K562 (cell line): Measurements from ENCODE around the gene TP53BP1. TPM values are rescaled to one million over a fixed set of nuclear protein-coding genes. Genes with fewer than 3 reads are reported as not detected.

Experiments
- ATAC-seq: fragments of 200-7000 bp; cut with Tn5 transposase; 3 replicates; pipeline ENCODE4 v1.9.1; 2020; ENCODE audit warnings: moderate library complexity
- BruUV-seq: library from RNA; stranded (reverse); fragments of 400-500 nt; replicated peaks from 2 replicates; lab custom pipeline; 2021; lab: Mats Ljungman, UMichigan
- CTCF ChIA-PET: fragments of 300-600 bp; formaldehyde crosslinking; extraction: SDS; loops from one replicate; lab custom pipeline; 2021; ENCODE audit warnings: low intra/inter-chr PET ratio; lab: Yijun Ruan, JAX
- POLR2A ChIA-PET: fragments of 300-600, 350-650 bp; sonication (Branson Sonifier 250); formaldehyde crosslinking; extraction: SDS; loops from one replicate; lab custom pipeline; 2021; ENCODE audit warnings: antibody characterized with exemption, inconsistent platforms; lab: Yijun Ruan, JAX
- DNase-seq, 4 experiments: peaks; one replicate each; pipeline versions ENCODE4 v3.0.0 to v3.0.0-alpha.2; 2011 to 2018; ENCODE audit warnings: low spot score in 3 of 4, mixed read lengths in 3 of 4; ENCODE audit errors: extremely low read depth in 1 of 4
- FAIRE-seq: peaks from 2 replicates; lab custom pipeline; 2011; peaks lifted over from hg19 to GRCh38; lab: Jason Lieb, UNC
- H2AFZ ChIP-seq: 2 replicates; pipeline ENCODE4 v1.6.0; 2011; ENCODE audit warnings: low read depth, low read length, control low read depth, inconsistent platforms
- H3K27ac ChIP-seq: fragments of 200-600 bp; 3 replicates; pipeline ENCODE4 v1.8.0; 2011; ENCODE audit warnings: low read depth, mild to moderate bottlenecking, control low read depth, inconsistent platforms, low read length, moderate library complexity, mixed read lengths; ENCODE audit errors: extremely low read depth
- H3K27me3 ChIP-seq, 2 experiments: fragments of 300-600 bp in 1 of 2; 2 replicates in 1 of 2; 3 replicates in 1 of 2; pipeline versions ENCODE4 v1.6.0 to v1.8.0; 2011; ENCODE audit warnings: inconsistent platforms in 2 of 2, low read length in 2 of 2, mild to moderate bottlenecking in 1 of 2, mixed read lengths in 1 of 2, moderate library complexity in 1 of 2; ENCODE audit not compliant: control insufficient read depth in 2 of 2, insufficient read depth in 2 of 2
- H3K36me3 ChIP-seq: fragments of 300-600 bp; 3 replicates; pipeline ENCODE4 v1.8.0; 2011; ENCODE audit warnings: mild to moderate bottlenecking, low read length, inconsistent platforms; ENCODE audit not compliant: control insufficient read depth, insufficient read depth
- H3K4me1 ChIP-seq, 2 experiments: fragments of 200-600 bp in 1 of 2; replicated peaks in 1 of 2; 2 replicates in 1 of 2; 3 replicates in 1 of 2; pipeline versions ENCODE4 v1.5.1 to v1.8.0; 2011; ENCODE audit warnings: inconsistent platforms in 2 of 2, low read length in 2 of 2, mild to moderate bottlenecking in 1 of 2, mixed read lengths in 1 of 2, moderate library complexity in 1 of 2; ENCODE audit not compliant: control insufficient read depth in 2 of 2, insufficient read depth in 2 of 2
- H3K4me2 ChIP-seq: 2 replicates; pipeline ENCODE4 v1.6.1; 2011; ENCODE audit warnings: low read length, control low read depth, inconsistent platforms, mixed read lengths; ENCODE audit not compliant: insufficient read depth
- H3K4me3 ChIP-seq: fragments of 200-600 bp; sonication (generic), shearing (Covaris generic); 2 replicates; pipeline ENCODE4 v1.5.1; 2016; ENCODE audit warnings: control low read depth, inconsistent platforms
- H3K79me2 ChIP-seq: fragments of 200-600 bp; 3 replicates; pipeline ENCODE4 v1.8.0; 2011; ENCODE audit warnings: low read length, inconsistent platforms; ENCODE audit not compliant: control insufficient read depth, insufficient read depth
- H3K9ac ChIP-seq, 2 experiments: 2 replicates each; pipeline versions ENCODE4 v1.6.0 to v1.6.1; 2011; ENCODE audit warnings: low read depth in 2 of 2, low read length in 2 of 2, control low read depth in 1 of 2, inconsistent platforms in 1 of 2, mild to moderate bottlenecking in 1 of 2, mixed read lengths in 1 of 2; ENCODE audit not compliant: insufficient read depth in 1 of 2
- H3K9me1 ChIP-seq: one replicate; pipeline ENCODE4 v1.6.0; 2011; ENCODE audit warnings: inconsistent platforms, mild to moderate bottlenecking, low read length, moderate library complexity; ENCODE audit not compliant: control insufficient read depth, insufficient read depth
- H3K9me3 ChIP-seq: replicated peaks from 2 replicates; pipeline ENCODE4 v1.5.1; 2011; ENCODE audit warnings: low read depth, low read length, inconsistent platforms; ENCODE audit not compliant: control insufficient read depth, insufficient read depth
- H4K20me1 ChIP-seq: replicated peaks from 2 replicates; pipeline ENCODE4 v1.6.1; 2011; ENCODE audit warnings: low read length, inconsistent platforms, mixed read lengths; ENCODE audit not compliant: control insufficient read depth, insufficient read depth
- JUND ChIP-seq, 2 experiments: IDR thresholded peaks; 2 replicates in 1 of 2; 3 replicates in 1 of 2; pipeline ENCODE4 v1.6.1; 2011; ENCODE audit warnings: borderline replicate concordance in 2 of 2, low read depth in 2 of 2, low read length in 2 of 2, improper control_type of control experiment in 1 of 2, missing biosample characterization in 1 of 2, missing genetic modification characterization in 1 of 2, missing genetic modification reagents in 1 of 2
- KLF6 ChIP-seq: fragments of 250-450 bp; sonication (Bioruptor Pico); IDR thresholded peaks from 2 replicates; pipeline ENCODE4 v1.4.0; 2020; ENCODE audit warnings: mild to moderate bottlenecking, moderate library complexity, borderline replicate concordance
- LARP7 ChIP-seq: fragments of 450-650 bp; IDR thresholded peaks from 2 replicates; pipeline ENCODE4 v1.6.1; 2016
- MEIS2 ChIP-seq: fragments of 450-650 bp; IDR thresholded peaks from 2 replicates; pipeline ENCODE4 v1.6.1; 2014; ENCODE audit warnings: mild to moderate bottlenecking; ENCODE audit not compliant: partially characterized antibody
- MTA1 ChIP-seq: fragments of 450-650 bp; IDR thresholded peaks from 2 replicates; pipeline ENCODE4 v1.6.1; 2017; ENCODE audit warnings: borderline replicate concordance
- SMARCE1 ChIP-seq: fragments of 450-650 bp; IDR thresholded peaks from 2 replicates; pipeline ENCODE4 v1.7.1; 2016; ENCODE audit warnings: mild to moderate bottlenecking
- SPI1 ChIP-seq: IDR thresholded peaks from 2 replicates; pipeline ENCODE4 v1.6.1; 2011; ENCODE audit warnings: low read depth, low read length, control low read depth, borderline replicate concordance
- TCF3 ChIP-seq: sonication (generic); formaldehyde crosslinking; IDR thresholded peaks from 2 replicates; pipeline ENCODE4 v1.4.0; 2020; ENCODE audit warnings: mild to moderate bottlenecking, missing genetic modification reagents
- ZEB2 ChIP-seq: fragments of 450-650 bp; IDR thresholded peaks from 2 replicates; pipeline ENCODE4 v1.6.1; 2016
- ZNF212 ChIP-seq: fragments of 450-650 bp; formaldehyde crosslinking; IDR thresholded peaks from 2 replicates; pipeline ENCODE4 v1.4.0; 2020; ENCODE audit warnings: mild to moderate bottlenecking
- ZNF316 ChIP-seq: fragments of 450-650 bp; IDR thresholded peaks from 2 replicates; pipeline ENCODE4 v1.6.1; 2016
- WGBS: fragments of 100-300 bp; shearing (Covaris generic); methylation state at CpG from one replicate; pipeline ENCODE4 v1.1.6; 2016; ENCODE audit warnings: low coverage, mixed read lengths; ENCODE audit not compliant: insufficient coverage; ENCODE audit errors: missing lambda C conversion rate; 5-methylcytosine and 5-hydroxymethylcytosine counted together
- in situ Hi-C: fragments of 300-500 bp; cut with MboI; formaldehyde crosslinking; loops from 4 replicates; pipeline ENCODE4 v1.15.0; 2018; ENCODE audit warnings: inconsistent platforms, mixed read lengths
- intact Hi-C: fragments of 100-400 bp; cut with micrococcal nuclease; formaldehyde crosslinking; loops from 2 replicates; pipeline ENCODE4 v1.14.2; 2022
- polyA plus RNA-seq, 8 experiments: library from polyadenylated mRNA; depleted of rRNA in 4 of 8; stranded (reverse) in 5 of 8; unstranded in 3 of 8; fragments of >200 nt; fragmentation: Nextera tagmentation in 2 of 8; fragmentation: Illumina TruSeq in 1 of 8; extraction: Ambion mirVana in 2 of 8; extraction: Trizol in 1 of 8; gene quantifications; 2 replicates each; pipeline versions ENCODE4 v1.2.1 to v1.2.3, GENCODE V29; 2011 to 2014; ENCODE audit warnings: inconsistent platforms in 1 of 8, missing spikeins in 1 of 8
- total RNA-seq, 7 experiments: library from RNA; depleted of rRNA in 6 of 7; stranded (reverse); fragments of >200 nt in 6 of 7; fragmentation: Illumina TruSeq in 2 of 7; extraction: Trizol in 2 of 7; gene quantifications; 2 replicates each; pipeline versions ENCODE4 v1.2.1 to v1.2.3, GENCODE V29; 2011 to 2021; ENCODE audit warnings: low replicate concordance in 1 of 7
- TF ChIP-seq, protein P1 (sequence below): sonication (generic); formaldehyde crosslinking; IDR thresholded peaks from 2 replicates; pipeline ENCODE4 v1.8.0; 2022; ENCODE audit warnings: mild to moderate bottlenecking, missing genetic modification reagents
- TF ChIP-seq, protein P2 (sequence below): sonication (generic); formaldehyde crosslinking; IDR thresholded peaks from 2 replicates; pipeline ENCODE4 v1.9.0; 2022; ENCODE audit warnings: mild to moderate bottlenecking, missing genetic modification reagents
- TF ChIP-seq, protein P3 (sequence below): fragments of 250-450 bp; sonication (Bioruptor Pico); IDR thresholded peaks from 2 replicates; pipeline ENCODE4 v1.5.1; 2021; ENCODE audit warnings: mild to moderate bottlenecking
- TF ChIP-seq, protein P4 (sequence below): fragments of 250-450 bp; sonication (Bioruptor Pico); IDR thresholded peaks from 2 replicates; pipeline ENCODE4 v1.5.0; 2021; ENCODE audit warnings: mild to moderate bottlenecking, borderline replicate concordance

TP53BP1 gene
- total and polyA plus RNA-seq, 9 of the 15 experiments (the other 6 are each of a cell fraction or from before 2014, with no cell fraction given): 5.7 to 63.3 (median 30.9) TPM

DNA sequence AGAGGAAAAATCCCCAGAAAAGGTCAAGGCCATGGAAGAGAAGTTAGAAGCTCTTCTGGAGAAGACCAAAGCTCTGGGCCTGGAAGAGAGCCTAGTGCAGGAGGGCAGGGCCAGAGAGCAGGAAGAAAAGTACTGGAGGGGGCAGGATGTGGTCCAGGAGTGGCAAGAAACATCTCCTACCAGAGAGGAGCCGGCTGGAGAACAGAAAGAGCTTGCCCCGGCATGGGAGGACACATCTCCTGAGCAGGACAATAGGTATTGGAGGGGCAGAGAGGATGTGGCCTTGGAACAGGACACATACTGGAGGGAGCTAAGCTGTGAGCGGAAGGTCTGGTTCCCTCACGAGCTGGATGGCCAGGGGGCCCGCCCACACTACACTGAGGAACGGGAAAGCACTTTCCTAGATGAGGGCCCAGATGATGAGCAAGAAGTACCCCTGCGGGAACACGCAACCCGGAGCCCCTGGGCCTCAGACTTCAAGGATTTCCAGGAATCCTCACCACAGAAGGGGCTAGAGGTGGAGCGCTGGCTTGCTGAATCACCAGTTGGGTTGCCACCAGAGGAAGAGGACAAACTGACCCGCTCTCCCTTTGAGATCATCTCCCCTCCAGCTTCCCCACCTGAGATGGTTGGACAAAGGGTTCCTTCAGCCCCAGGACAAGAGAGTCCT is 33.4 kb upstream of the TP53BP1 start:
- H3K9ac ChIP-seq: peak overlapping the region in 1 of 2 experiments; percentile 61; a peak in 1 of 4 replicates
- ChIA-PET POLR2A (interaction anchor here (0.8 to 4.5 kb wide), 2 partner anchors 12 to 29 kb away, joined by 3 to 63 read pairs; partner anchors contain the start of gene MAP1A), CTCF (no interaction called here)
- WGBS: 51% methylated on average over 10 of the region's 11 CpGs
- peaks cover 5% of the 10 kb centered on the region; the same call in 1 of the 2 replicates for H4K20me1 ChIP-seq
- no peaks in the 10 kb centered on the region for H3K9me3 ChIP-seq
- H2AFZ ChIP-seq: no peak overlapping the region
- BruUV-seq: no TSS peak
- H3K4me3 ChIP-seq: no peak overlapping the region
- peaks cover 51% of the 10 kb centered on the region; the same call in 2 of the 3 replicates for H3K36me3 ChIP-seq
- H3K79me2 ChIP-seq: no peaks in the 10 kb centered on the region
- no peak overlapping the region for H3K27ac ChIP-seq
- H3K4me2 ChIP-seq: no peak overlapping the region
- H3K27me3 ChIP-seq: no peaks in the 10 kb centered on the region
- ATAC-seq: no peak
- peak in 1 of 4 experiments; percentile 3 for DNase-seq
- intact Hi-C loops (no loop called here), in situ Hi-C loops (no loop called here)
- no peak for TF ChIP-seq JUND (IDR thresholded peaks at IDR 0.05; ENCODE audit: borderline replicate concordance, low read depth, low read length)
- TF ChIP-seq JUND (tag; IDR thresholded peaks at IDR 0.05; ENCODE audit: borderline replicate concordance, low read depth, low read length): no peak
- no peak for TF ChIP-seq ZEB2
- no peak for TF ChIP-seq LARP7
- no peak for TF ChIP-seq SMARCE1
- TF ChIP-seq MEIS2: no peak
- TF ChIP-seq, protein P1, sequence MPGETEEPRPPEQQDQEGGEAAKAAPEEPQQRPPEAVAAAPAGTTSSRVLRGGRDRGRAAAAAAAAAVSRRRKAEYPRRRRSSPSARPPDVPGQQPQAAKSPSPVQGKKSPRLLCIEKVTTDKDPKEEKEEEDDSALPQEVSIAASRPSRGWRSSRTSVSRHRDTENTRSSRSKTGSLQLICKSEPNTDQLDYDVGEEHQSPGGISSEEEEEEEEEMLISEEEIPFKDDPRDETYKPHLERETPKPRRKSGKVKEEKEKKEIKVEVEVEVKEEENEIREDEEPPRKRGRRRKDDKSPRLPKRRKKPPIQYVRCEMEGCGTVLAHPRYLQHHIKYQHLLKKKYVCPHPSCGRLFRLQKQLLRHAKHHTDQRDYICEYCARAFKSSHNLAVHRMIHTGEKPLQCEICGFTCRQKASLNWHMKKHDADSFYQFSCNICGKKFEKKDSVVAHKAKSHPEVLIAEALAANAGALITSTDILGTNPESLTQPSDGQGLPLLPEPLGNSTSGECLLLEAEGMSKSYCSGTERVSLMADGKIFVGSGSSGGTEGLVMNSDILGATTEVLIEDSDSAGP: no peak
- TF ChIP-seq TCF3 (CRISPR knock-in tag): no peak
- TF ChIP-seq MTA1: no peak
- TF ChIP-seq, protein P2, sequence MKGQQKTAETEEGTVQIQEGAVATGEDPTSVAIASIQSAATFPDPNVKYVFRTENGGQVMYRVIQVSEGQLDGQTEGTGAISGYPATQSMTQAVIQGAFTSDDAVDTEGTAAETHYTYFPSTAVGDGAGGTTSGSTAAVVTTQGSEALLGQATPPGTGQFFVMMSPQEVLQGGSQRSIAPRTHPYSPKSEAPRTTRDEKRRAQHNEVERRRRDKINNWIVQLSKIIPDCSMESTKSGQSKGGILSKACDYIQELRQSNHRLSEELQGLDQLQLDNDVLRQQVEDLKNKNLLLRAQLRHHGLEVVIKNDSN: no peak
- TF ChIP-seq KLF6 (CRISPR knock-in tag): no peak
- TF ChIP-seq ZNF212 (CRISPR knock-in tag): no peak
- no peak for TF ChIP-seq SPI1
- TF ChIP-seq, protein P3, sequence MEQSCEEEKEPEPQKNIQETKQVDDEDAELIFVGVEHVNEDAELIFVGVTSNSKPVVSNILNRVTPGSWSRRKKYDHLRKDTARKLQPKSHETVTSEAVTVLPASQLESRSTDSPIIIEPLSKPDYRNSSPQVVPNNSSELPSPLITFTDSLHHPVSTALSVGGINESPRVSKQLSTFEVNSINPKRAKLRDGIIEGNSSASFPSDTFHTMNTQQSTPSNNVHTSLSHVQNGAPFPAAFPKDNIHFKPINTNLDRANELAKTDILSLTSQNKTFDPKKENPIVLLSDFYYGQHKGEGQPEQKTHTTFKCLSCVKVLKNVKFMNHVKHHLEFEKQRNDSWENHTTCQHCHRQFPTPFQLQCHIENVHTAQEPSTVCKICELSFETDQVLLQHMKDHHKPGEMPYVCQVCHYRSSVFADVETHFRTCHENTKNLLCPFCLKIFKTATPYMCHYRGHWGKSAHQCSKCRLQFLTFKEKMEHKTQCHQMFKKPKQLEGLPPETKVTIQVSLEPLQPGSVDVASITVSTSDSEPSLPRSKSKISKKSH: no peak
- TF ChIP-seq, protein P4, sequence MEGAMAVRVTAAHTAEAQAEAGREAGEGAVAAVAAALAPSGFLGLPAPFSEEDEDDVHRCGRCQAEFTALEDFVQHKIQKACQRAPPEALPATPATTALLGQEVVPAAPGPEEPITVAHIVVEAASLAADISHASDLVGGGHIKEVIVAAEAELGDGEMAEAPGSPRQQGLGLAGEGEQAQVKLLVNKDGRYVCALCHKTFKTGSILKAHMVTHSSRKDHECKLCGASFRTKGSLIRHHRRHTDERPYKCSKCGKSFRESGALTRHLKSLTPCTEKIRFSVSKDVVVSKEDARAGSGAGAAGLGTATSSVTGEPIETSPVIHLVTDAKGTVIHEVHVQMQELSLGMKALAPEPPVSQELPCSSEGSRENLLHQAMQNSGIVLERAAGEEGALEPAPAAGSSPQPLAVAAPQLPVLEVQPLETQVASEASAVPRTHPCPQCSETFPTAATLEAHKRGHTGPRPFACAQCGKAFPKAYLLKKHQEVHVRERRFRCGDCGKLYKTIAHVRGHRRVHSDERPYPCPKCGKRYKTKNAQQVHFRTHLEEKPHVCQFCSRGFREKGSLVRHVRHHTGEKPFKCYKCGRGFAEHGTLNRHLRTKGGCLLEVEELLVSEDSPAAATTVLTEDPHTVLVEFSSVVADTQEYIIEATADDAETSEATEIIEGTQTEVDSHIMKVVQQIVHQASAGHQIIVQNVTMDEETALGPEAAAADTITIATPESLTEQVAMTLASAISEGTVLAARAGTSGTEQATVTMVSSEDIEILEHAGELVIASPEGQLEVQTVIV (CRISPR knock-in tag): no peak
- TF ChIP-seq ZNF316: no peak
- H3K4me1 ChIP-seq: peaks cover 4 to 12% of the 10 kb centered on the region in 2 experiments; a peak in 3 of 5 replicates
- peaks cover 7% of the 10 kb centered on the region for H3K9me1 ChIP-seq
- FAIRE-seq: peak; percentile 32
